Neural cell (in vitro differentiated cells): ENCODE data around the gene CADPS2. TPM values are rescaled to one million over a fixed set of nuclear protein-coding genes. Genes with fewer than 3 reads are reported as not detected.

Source experiments
- H2AFZ ChIP-seq: fragments of 200-600, 300-800 bp; sonication (generic), shearing (Covaris generic); 2 replicates; pipeline ENCODE4 v1.6.0; 2014; ENCODE audit warnings: low read depth, mild to moderate bottlenecking, antibody characterized with exemption, low read length, moderate library complexity
- H3F3A ChIP-seq: fragments of 200-600 bp; shearing (Covaris generic); 2 replicates; pipeline ENCODE4 v1.6.1; 2016; ENCODE audit warnings: mild to moderate bottlenecking, moderate library complexity, mixed read lengths, antibody characterized with exemption, low read length; ENCODE audit not compliant: insufficient read depth, poor library complexity, severe bottlenecking
- H3K27ac ChIP-seq: fragments of 200-600, 300-800 bp; sonication (generic), shearing (Covaris generic); 2 replicates; pipeline ENCODE4 v1.5.1; 2014; ENCODE audit warnings: mild to moderate bottlenecking, low read length, moderate library complexity
- H3K27me3 ChIP-seq: fragments of 300-800, 200-600 bp; sonication (generic), shearing (Covaris generic); 2 replicates; pipeline ENCODE4 v1.6.0; 2014; ENCODE audit warnings: mild to moderate bottlenecking, low read depth, low read length, moderate library complexity; ENCODE audit not compliant: insufficient read depth
- H3K36me3 ChIP-seq: fragments of 300-800, 200-600 bp; sonication (generic), shearing (Covaris generic); 2 replicates; pipeline ENCODE4 v1.5.1; 2014; ENCODE audit warnings: mild to moderate bottlenecking, antibody characterized with exemption, low read length, moderate library complexity; ENCODE audit not compliant: insufficient read depth
- H3K4me2 ChIP-seq: fragments of 300-800, 200-600 bp; sonication (generic), shearing (Covaris generic); 2 replicates; pipeline ENCODE4 v1.6.0; 2014; ENCODE audit warnings: mild to moderate bottlenecking, low read length
- H3K4me3 ChIP-seq: fragments of 300-800, 200-600 bp; sonication (generic), shearing (Covaris generic); 2 replicates; pipeline ENCODE4 v1.5.1; 2014; ENCODE audit warnings: mild to moderate bottlenecking, low read length, moderate library complexity
- H3K79me2 ChIP-seq: fragments of 200-600 bp; shearing (Covaris generic); replicated peaks from 2 replicates; pipeline ENCODE4 v1.6.0; 2014; ENCODE audit warnings: mild to moderate bottlenecking, low read length, moderate library complexity; ENCODE audit not compliant: insufficient read depth
- H3K9ac ChIP-seq: fragments of 300-800, 200-600 bp; sonication (generic), shearing (Covaris generic); 2 replicates; pipeline ENCODE4 v1.6.1; 2016; ENCODE audit warnings: mild to moderate bottlenecking, low read length, mixed read lengths
- H3K9me2 ChIP-seq: fragments of 200-600 bp; shearing (Covaris generic); 2 replicates; pipeline ENCODE4 v1.6.1; 2016; ENCODE audit warnings: mild to moderate bottlenecking, low read length, mixed read lengths; ENCODE audit not compliant: insufficient read depth
- H3K9me3 ChIP-seq: fragments of 200-600, 300-800 bp; sonication (generic), shearing (Covaris generic); 2 replicates; pipeline ENCODE4 v1.6.1; 2016; ENCODE audit warnings: mild to moderate bottlenecking, mixed run types, low read length, moderate library complexity, mixed read lengths
- H4K20me1 ChIP-seq: fragments of 200-600 bp; shearing (Covaris generic); 2 replicates; pipeline ENCODE4 v1.6.1; 2016; ENCODE audit warnings: mild to moderate bottlenecking, mixed run types; ENCODE audit not compliant: insufficient read depth
- CTCF ChIP-seq: fragments of 450-650 bp; IDR thresholded peaks from 2 replicates; pipeline ENCODE4 v1.5.1; 2014; ENCODE audit warnings: antibody characterized with exemption, mild to moderate bottlenecking, moderate library complexity; ENCODE audit not compliant: poor library complexity, severe bottlenecking
- EP300 ChIP-seq: fragments of 450-650 bp; conservative IDR thresholded peaks from 2 replicates; pipeline ENCODE4 v1.6.1; 2014; ENCODE audit warnings: antibody characterized with exemption, mild to moderate bottlenecking, moderate library complexity; ENCODE audit not compliant: poor library complexity, severe bottlenecking
- EZH2 ChIP-seq: fragments of 200-600, 300-800 bp; shearing (Covaris generic), sonication (generic); IDR thresholded peaks from 2 replicates; pipeline ENCODE4 v1.6.1; 2014; ENCODE audit warnings: antibody characterized with exemption, low read length, borderline replicate concordance, mild to moderate bottlenecking; ENCODE audit not compliant: insufficient read depth, poor library complexity, severe bottlenecking
- MXI1 ChIP-seq: fragments of 450-650 bp; conservative IDR thresholded peaks from 2 replicates; pipeline ENCODE4 v1.6.1; 2014; ENCODE audit warnings: antibody characterized with exemption, mild to moderate bottlenecking; ENCODE audit not compliant: poor library complexity, severe bottlenecking
- POLR2AphosphoS5 ChIP-seq: IDR thresholded peaks from 2 replicates; pipeline ENCODE4 v1.6.1; 2012
- RAD21 ChIP-seq: fragments of 450-650 bp; conservative IDR thresholded peaks from 2 replicates; pipeline ENCODE4 v1.6.1; 2014; ENCODE audit warnings: antibody characterized with exemption, mild to moderate bottlenecking, moderate library complexity
- REST ChIP-seq: IDR thresholded peaks from 2 replicates; pipeline ENCODE4 v1.6.1; 2012; ENCODE audit warnings: borderline replicate concordance
- SMC3 ChIP-seq: fragments of 450-650 bp; conservative IDR thresholded peaks from 2 replicates; pipeline ENCODE4 v1.6.1; 2014; ENCODE audit warnings: antibody characterized with exemption, mild to moderate bottlenecking, moderate library complexity; ENCODE audit not compliant: poor library complexity
- TAF1 ChIP-seq: IDR thresholded peaks from 2 replicates; pipeline ENCODE4 v1.6.1; 2012; ENCODE audit warnings: low read depth
- polyA plus RNA-seq: library from polyadenylated mRNA; depleted of rRNA; stranded (reverse); fragments of >200 nt; gene quantifications from 2 replicates; pipeline ENCODE4 v1.2.3, GENCODE V29; 2014

CADPS2 gene
- polyA plus RNA-seq, 1 donor from 2014 or later = 5.9 TPM

- H3F3A ChIP-seq = no peaks in the 10 kb centered on the region
- H3K9ac ChIP-seq = no peak overlapping the region
- no peaks in the 10 kb centered on the region for H3K79me2 ChIP-seq
- no peak overlapping the region for H3K4me2 ChIP-seq
- H3K36me3 ChIP-seq = no peaks in the 10 kb centered on the region
- H2AFZ ChIP-seq = no peak overlapping the region
- H3K9me2 ChIP-seq = no peaks in the 10 kb centered on the region
- no peak overlapping the region for H3K27ac ChIP-seq
- H3K4me3 ChIP-seq = no peak overlapping the region
- no peaks in the 10 kb centered on the region for H3K27me3 ChIP-seq
- H3K9me3 ChIP-seq = no peaks in the 10 kb centered on the region
- TF ChIP-seq EP300 = no peak
- TF ChIP-seq CTCF = no peak
- no peak for TF ChIP-seq POLR2AphosphoS5
- no peak for TF ChIP-seq RAD21
- no peak for TF ChIP-seq REST
- TF ChIP-seq MXI1 = no peak
- TF ChIP-seq SMC3 = no peak
- no peak for TF ChIP-seq TAF1
- no peak for TF ChIP-seq EZH2
- no peaks in the 10 kb centered on the region for H4K20me1 ChIP-seq
These were observed 367.8 kb downstream of the CADPS2 start for GRCh38 chr7:122518488-122518887.

- Histone ChIP-seq H3K9ac (no peak overlapping the region), H3K27ac (no peak overlapping the region), H3K9me3 (no peaks in the 10 kb centered on the region), H3K79me2 (no peaks in the 10 kb centered on the region), H3K4me3 (no peak overlapping the region), H3K27me3 (no peaks in the 10 kb centered on the region), H4K20me1 (no peaks in the 10 kb centered on the region), H3K36me3 (no peaks in the 10 kb centered on the region), H3F3A (no peaks in the 10 kb centered on the region), H3K4me2 (no peak overlapping the region), H3K9me2 (no peaks in the 10 kb centered on the region), H2AFZ (no peak overlapping the region)
- TF ChIP-seq REST = no peak
- no peak for TF ChIP-seq POLR2AphosphoS5
- TF ChIP-seq TAF1 = no peak
- no peak for TF ChIP-seq RAD21
- TF ChIP-seq MXI1 = no peak
- TF ChIP-seq SMC3 = no peak
- TF ChIP-seq EZH2 = no peak
- TF ChIP-seq EP300 = no peak
- TF ChIP-seq CTCF = no peak
These were observed 368.7 kb downstream of the CADPS2 start for GRCh38 chr7:122517576-122517975.
